ENCODE measurements around the gene EPM2A.

The EPM2A gene

DNA sequence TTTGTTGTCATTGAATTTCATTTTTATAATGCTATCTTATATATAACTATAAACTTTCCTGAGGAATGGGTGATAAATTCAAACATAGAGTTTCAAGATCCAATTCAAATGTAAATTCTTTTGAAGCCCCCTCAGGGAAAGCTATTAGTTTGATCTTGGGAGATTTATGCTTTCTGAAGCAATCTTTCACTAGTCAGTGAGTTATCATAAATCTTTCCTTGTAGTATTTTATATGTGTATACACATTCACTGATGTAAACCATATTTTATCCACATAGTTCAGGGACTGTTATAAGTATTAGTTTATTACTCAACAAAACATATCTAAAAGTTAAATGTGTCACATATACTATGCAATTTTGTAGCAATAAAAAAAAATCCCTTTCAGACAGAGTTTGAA is 2.9 kb upstream of the EPM2A start:
- Histone ChIP-seq H3K4me2 (ENCODE audit: low read depth, low read length, poor library complexity, severe bottlenecking) (no peak overlapping the region), H3K4me3 (ENCODE audit: insufficient read depth, low read length, poor library complexity, severe bottlenecking) (no peak overlapping the region), H3F3A (ENCODE audit: insufficient read depth) (peaks cover 23% of the 10 kb centered on the region), H4K20me1 (ENCODE audit: low read depth, low read length) (no peaks in the 10 kb centered on the region), H3K79me2 (ENCODE audit: insufficient read depth, low read length) (no peaks in the 10 kb centered on the region; the same call in 1 of the 2 replicates), H3K9me2 (replicated peaks; ENCODE audit: insufficient read depth, low read length) (no peaks in the 10 kb centered on the region), H3K36me3 (ENCODE audit: low read length) (no peaks in the 10 kb centered on the region), H3K27ac (ENCODE audit: low read depth, low read length) (no peak overlapping the region), H3K9ac (ENCODE audit: low read length) (no peak overlapping the region), H3K9me3 (ENCODE audit: insufficient read depth, low read length) (no peaks in the 10 kb centered on the region), H2AFZ (ENCODE audit: low read depth, low read length, severe bottlenecking) (no peak overlapping the region), H3K27me3 (ENCODE audit: low read length) (no peaks in the 10 kb centered on the region)
- TF ChIP-seq EZH2phosphoT487 (conservative IDR thresholded peaks at IDR 0.05; ENCODE audit: low read length), result no peak
- TF ChIP-seq, protein P1, sequence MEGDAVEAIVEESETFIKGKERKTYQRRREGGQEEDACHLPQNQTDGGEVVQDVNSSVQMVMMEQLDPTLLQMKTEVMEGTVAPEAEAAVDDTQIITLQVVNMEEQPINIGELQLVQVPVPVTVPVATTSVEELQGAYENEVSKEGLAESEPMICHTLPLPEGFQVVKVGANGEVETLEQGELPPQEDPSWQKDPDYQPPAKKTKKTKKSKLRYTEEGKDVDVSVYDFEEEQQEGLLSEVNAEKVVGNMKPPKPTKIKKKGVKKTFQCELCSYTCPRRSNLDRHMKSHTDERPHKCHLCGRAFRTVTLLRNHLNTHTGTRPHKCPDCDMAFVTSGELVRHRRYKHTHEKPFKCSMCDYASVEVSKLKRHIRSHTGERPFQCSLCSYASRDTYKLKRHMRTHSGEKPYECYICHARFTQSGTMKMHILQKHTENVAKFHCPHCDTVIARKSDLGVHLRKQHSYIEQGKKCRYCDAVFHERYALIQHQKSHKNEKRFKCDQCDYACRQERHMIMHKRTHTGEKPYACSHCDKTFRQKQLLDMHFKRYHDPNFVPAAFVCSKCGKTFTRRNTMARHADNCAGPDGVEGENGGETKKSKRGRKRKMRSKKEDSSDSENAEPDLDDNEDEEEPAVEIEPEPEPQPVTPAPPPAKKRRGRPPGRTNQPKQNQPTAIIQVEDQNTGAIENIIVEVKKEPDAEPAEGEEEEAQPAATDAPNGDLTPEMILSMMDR (IDR thresholded peaks at IDR 0.05; ENCODE audit: insufficient read depth, low read length, poor library complexity, severe bottlenecking), result no peak

DNA sequence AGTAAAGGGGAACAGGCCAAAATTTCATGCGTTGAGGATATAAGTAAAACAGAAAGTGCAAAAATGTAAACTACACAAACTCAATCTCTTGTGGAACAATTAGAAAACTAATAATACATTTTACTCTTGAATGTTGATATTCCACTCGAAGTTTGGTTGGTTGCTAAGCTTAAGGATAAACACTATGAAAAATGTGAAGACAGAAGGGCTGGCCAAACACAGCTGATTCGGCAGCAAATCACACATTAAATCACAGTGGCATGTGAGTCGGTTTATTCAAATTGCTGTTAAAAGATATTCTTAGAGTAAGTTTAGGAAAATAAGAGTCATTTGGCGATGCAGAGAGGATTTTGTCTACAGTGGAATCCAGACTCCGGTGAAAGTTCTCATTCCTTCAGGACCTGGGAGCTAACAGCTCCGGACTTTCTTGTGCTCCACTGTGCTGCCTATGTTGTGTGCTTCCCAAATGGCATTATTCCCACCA is 1.4 kb upstream of the EPM2A start:
- 0 out of 2 replicates have a peak, but pooled peaks cover 2% of the 10 kb centered on the region for H3K36me3 ChIP-seq (ENCODE audit: low read length)
- no peak overlapping the region for H3K4me3 ChIP-seq (ENCODE audit: insufficient read depth, low read length, poor library complexity, severe bottlenecking)
- TF ChIP-seq, protein P1 (IDR thresholded peaks at IDR 0.05; ENCODE audit: insufficient read depth, low read length, poor library complexity, severe bottlenecking), result no peak
- no peak for TF ChIP-seq EZH2phosphoT487 (conservative IDR thresholded peaks at IDR 0.05; ENCODE audit: low read length)
- no peak overlapping the region; the same call in 1 of the 2 replicates for H3K9ac ChIP-seq (ENCODE audit: low read length)
- no peak overlapping the region for H3K27ac ChIP-seq (ENCODE audit: low read depth, low read length)
- H3K27me3 ChIP-seq (ENCODE audit: low read length), result no peaks in the 10 kb centered on the region
- peak overlapping the region; percentile 96 for H3K4me2 ChIP-seq (ENCODE audit: low read depth, low read length, poor library complexity, severe bottlenecking)
- no peaks in the 10 kb centered on the region for H3K9me3 ChIP-seq (ENCODE audit: insufficient read depth, low read length)
- no peak overlapping the region for H2AFZ ChIP-seq (ENCODE audit: low read depth, low read length, severe bottlenecking)
- peaks cover 23% of the 10 kb centered on the region for H3F3A ChIP-seq (ENCODE audit: insufficient read depth)
- no peaks in the 10 kb centered on the region for H3K9me2 ChIP-seq (replicated peaks; ENCODE audit: insufficient read depth, low read length)
- no peaks in the 10 kb centered on the region; the same call in 1 of the 2 replicates for H3K79me2 ChIP-seq (ENCODE audit: insufficient read depth, low read length)
- H4K20me1 ChIP-seq (ENCODE audit: low read depth, low read length), result no peaks in the 10 kb centered on the region

DNA sequence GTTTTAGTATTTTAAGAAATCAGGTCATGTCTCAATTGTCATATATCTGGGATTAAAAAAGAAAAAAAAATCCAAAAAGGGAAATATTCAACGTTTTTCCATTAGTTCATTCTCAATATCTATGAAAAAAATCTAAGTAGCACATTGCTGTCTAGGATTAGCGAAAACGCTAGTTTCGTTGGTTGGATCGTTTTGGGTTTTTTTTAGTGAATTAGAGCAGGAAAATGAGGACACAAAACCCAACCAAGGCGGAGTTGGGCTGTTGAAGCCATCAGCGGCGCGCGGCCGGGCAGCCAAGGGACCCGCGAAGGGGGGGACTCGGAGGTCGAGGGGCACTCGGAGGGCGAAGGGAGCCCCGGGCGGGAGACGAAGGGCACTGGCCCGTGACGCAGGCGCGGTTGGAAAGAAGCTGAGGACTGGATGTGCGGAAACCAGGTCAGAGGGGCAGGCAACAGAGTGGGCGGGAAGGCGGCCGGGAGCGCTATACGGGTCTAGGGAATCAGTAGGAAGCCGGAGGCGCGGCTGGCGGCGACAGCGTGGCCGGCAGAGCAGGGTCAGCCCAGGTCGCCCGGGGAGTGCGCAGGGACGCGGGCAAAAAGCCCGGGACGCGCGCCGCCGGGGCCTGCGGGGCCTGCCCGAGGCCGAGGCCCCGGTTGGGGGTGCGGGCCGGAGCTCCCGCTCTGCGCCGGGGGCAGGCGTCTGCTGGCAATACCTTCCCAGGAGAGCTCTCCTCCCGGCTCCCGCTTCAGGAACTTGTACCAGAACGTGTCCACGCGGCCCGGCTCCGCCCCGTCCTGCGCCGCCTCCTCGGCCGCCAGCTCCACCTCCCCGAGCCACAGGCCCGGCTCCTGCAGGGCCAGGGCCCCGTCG is 599 bp downstream of the EPM2A start:
- Histone ChIP-seq H3K36me3 (ENCODE audit: low read length) (0 out of 2 replicates have a peak, but pooled peaks cover 2% of the 10 kb centered on the region), H3K4me2 (ENCODE audit: low read depth, low read length, poor library complexity, severe bottlenecking) (peak overlapping the region; percentile 96), H3K27me3 (ENCODE audit: low read length) (no peaks in the 10 kb centered on the region), H2AFZ (ENCODE audit: low read depth, low read length, severe bottlenecking) (peak overlapping the region; percentile 88), H3K9me2 (replicated peaks; ENCODE audit: insufficient read depth, low read length) (no peaks in the 10 kb centered on the region), H3K27ac (ENCODE audit: low read depth, low read length) (peak overlapping the region; percentile 80), H3K9ac (ENCODE audit: low read length) (peak overlapping the region; percentile 92), H3K4me3 (ENCODE audit: insufficient read depth, low read length, poor library complexity, severe bottlenecking) (peak overlapping the region; percentile 91), H3F3A (ENCODE audit: insufficient read depth) (peaks cover 23% of the 10 kb centered on the region), H3K79me2 (ENCODE audit: insufficient read depth, low read length) (peaks cover 9% of the 10 kb centered on the region; the same call in 1 of the 2 replicates), H4K20me1 (ENCODE audit: low read depth, low read length) (no peaks in the 10 kb centered on the region), H3K9me3 (ENCODE audit: insufficient read depth, low read length) (no peaks in the 10 kb centered on the region; the same call in 1 of the 2 replicates)
- TF ChIP-seq, protein P1 (IDR thresholded peaks at IDR 0.05; ENCODE audit: insufficient read depth, low read length, poor library complexity, severe bottlenecking), result no peak
- no peak for TF ChIP-seq EZH2phosphoT487 (conservative IDR thresholded peaks at IDR 0.05; ENCODE audit: low read length)
